AG09319 (cell line): ENCODE measurements around the gene CACNB4.
"Not testable (repeated sequence)": the region's sequence is repeated elsewhere in the genome, so short reads cannot be mapped to it uniquely, and the experiment has no call there.

Source experiments
- DNase-seq: peaks from one replicate; pipeline ENCODE4 v3.0.0-alpha.2; 2010; ENCODE audit warnings: low read depth; ENCODE audit errors: extremely low read depth
- TF ChIP-seq, protein P1 (sequence below): IDR thresholded peaks from 2 replicates; pipeline ENCODE4 v1.5.1; 2011; ENCODE audit warnings: low read depth, mild to moderate bottlenecking, inconsistent platforms, low read length, moderate library complexity

CACNB4 gene

DNA sequence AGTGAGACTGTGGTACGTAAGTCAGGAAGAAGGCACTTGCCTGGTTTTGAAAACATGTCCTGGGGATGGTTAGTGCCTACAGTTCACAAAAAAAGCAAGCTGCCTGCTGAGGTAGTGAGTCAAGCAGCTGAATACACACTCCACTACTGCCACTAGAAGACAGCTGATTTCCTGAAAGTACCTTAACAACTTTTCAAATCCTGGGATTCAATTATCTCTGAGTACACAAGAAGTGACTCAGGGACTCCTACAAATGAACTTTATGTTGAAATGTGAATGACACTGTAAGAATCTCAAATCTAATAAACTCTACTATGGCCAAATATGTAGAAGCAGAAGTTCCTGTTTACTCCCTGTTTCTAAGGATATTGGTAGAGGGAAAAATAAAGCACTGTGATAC lies 212.6 kb downstream of the CACNB4 start:
- TF ChIP-seq, protein P1, sequence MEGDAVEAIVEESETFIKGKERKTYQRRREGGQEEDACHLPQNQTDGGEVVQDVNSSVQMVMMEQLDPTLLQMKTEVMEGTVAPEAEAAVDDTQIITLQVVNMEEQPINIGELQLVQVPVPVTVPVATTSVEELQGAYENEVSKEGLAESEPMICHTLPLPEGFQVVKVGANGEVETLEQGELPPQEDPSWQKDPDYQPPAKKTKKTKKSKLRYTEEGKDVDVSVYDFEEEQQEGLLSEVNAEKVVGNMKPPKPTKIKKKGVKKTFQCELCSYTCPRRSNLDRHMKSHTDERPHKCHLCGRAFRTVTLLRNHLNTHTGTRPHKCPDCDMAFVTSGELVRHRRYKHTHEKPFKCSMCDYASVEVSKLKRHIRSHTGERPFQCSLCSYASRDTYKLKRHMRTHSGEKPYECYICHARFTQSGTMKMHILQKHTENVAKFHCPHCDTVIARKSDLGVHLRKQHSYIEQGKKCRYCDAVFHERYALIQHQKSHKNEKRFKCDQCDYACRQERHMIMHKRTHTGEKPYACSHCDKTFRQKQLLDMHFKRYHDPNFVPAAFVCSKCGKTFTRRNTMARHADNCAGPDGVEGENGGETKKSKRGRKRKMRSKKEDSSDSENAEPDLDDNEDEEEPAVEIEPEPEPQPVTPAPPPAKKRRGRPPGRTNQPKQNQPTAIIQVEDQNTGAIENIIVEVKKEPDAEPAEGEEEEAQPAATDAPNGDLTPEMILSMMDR: no peak
- no peak for DNase-seq

- no peak for DNase-seq
- TF ChIP-seq, protein P1: no peak
Measured at GRCh38 chr2:151882786-151883445, 215.9 kb downstream of the CACNB4 start.

- DNase-seq: no peak
- TF ChIP-seq, protein P1: no peak
Measured at GRCh38 chr2:151881342-151881741, 217.5 kb downstream of the CACNB4 start.

DNA sequence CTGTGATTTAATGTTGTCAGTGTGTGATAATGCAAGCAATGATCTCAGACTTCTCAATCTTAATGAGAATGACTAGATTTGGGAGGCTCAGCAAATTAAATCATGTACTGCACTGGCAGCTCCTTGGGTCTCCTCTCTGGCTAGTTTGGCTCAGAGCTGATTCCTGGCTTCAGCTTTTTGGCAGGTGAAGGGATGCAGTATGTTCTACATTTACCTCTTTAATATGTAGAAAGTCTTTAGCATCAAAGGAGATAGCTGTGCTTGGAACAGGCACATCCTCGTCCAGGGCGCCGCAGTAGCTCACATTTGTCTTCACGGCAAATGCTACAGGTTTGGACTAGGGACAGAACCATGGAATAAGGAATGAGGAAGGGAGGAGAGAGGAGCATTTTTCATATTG lies 218.3 kb downstream of the CACNB4 start:
- TF ChIP-seq, protein P1: no peak
- no peak for DNase-seq

GRCh38 chr2:151878655-151879563 lies 219.9 kb downstream of the CACNB4 start:
- TF ChIP-seq, protein P1: no peak
- no peak for DNase-seq

- TF ChIP-seq, protein P1: no peak
- DNase-seq: no peak
Measured at GRCh38 chr2:151878204-151878603, 220.6 kb downstream of the CACNB4 start.

DNA sequence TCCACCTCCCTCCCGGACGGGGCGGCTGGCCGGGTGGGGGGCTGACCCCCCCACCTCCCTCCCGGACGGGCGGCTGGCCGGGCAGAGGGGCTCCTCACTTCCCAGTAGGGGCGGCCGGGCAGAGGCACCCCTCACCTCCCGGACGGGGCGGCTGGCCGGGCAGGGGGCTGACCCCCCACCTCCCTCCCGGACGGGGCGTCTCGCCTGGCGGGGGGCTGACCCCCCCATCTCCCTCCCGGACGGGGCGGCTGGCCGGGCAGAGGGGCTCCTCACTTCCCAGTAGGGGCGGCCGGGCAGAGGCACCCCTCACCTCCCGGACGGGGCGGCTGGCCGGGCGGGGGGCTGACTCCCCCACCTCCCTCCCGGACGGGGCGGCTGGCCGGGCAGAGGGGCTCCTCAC lies 223.2 kb downstream of the CACNB4 start:
- DNase-seq: not testable (repeated sequence)
